Kidney epithelial cell (primary cell): ENCODE results near the gene GPA33. TPM values are rescaled to one million over a fixed set of nuclear protein-coding genes. Genes with fewer than 3 reads are reported as not detected.

Experiments
- DNase-seq: peaks from one replicate; pipeline ENCODE4 v3.0.0-alpha.2; 2010; ENCODE audit warnings: low read depth
- H3K27me3 ChIP-seq: 2 replicates; pipeline ENCODE4 v1.6.0; 2011; ENCODE audit warnings: low read length; ENCODE audit not compliant: control insufficient read depth, insufficient read depth
- H3K36me3 ChIP-seq: 2 replicates; pipeline ENCODE4 v1.5.1; 2011; ENCODE audit warnings: low read length; ENCODE audit not compliant: control insufficient read depth, insufficient read depth
- H3K4me3 ChIP-seq: 2 replicates; pipeline ENCODE4 v1.5.1; 2011; ENCODE audit warnings: low read depth, mild to moderate bottlenecking, control low read depth, low read length
- CTCF ChIP-seq: IDR thresholded peaks from 2 replicates; pipeline ENCODE4 v1.5.1; 2011; ENCODE audit warnings: mild to moderate bottlenecking, moderate library complexity, low read length, control low read depth, inconsistent platforms; ENCODE audit not compliant: insufficient read depth, poor library complexity, severe bottlenecking
- total RNA-seq: library from RNA; depleted of rRNA; stranded (reverse); fragments of >200 nt; gene quantifications from 2 replicates; pipeline ENCODE4 v1.2.3, GENCODE V29; 2015

GPA33 gene
- total RNA-seq, 1 donor from 2014 or later = not detected

- TF ChIP-seq CTCF = no peak
- no peaks in the 10 kb centered on the region for H3K36me3 ChIP-seq
- H3K27me3 ChIP-seq = no peaks in the 10 kb centered on the region
- no peak overlapping the region for H3K4me3 ChIP-seq
- no peak for DNase-seq
Measured at GRCh38 chr1:167016100-167016750, 74.0 kb downstream of the GPA33 start.

- DNase-seq = no peak
- Histone ChIP-seq H3K36me3 (no peaks in the 10 kb centered on the region), H3K27me3 (no peaks in the 10 kb centered on the region), H3K4me3 (no peak overlapping the region)
- no peak for TF ChIP-seq CTCF
Measured at GRCh38 chr1:167013108-167013929, 76.9 kb downstream of the GPA33 start.

- Histone ChIP-seq H3K36me3 (no peaks in the 10 kb centered on the region), H3K4me3 (no peak overlapping the region), H3K27me3 (no peaks in the 10 kb centered on the region)
- no peak for TF ChIP-seq CTCF
- DNase-seq = no peak
Measured at GRCh38 chr1:167012570-167012969, 77.6 kb downstream of the GPA33 start.

GRCh38 chr1:167011560-167012191 is 78.5 kb downstream of the GPA33 start:
- no peak for TF ChIP-seq CTCF
- Histone ChIP-seq H3K4me3 (no peak overlapping the region), H3K27me3 (no peaks in the 10 kb centered on the region), H3K36me3 (no peaks in the 10 kb centered on the region)
- no peak for DNase-seq

GRCh38 chr1:167003711-167004110 is 86.5 kb downstream of the GPA33 start:
- Histone ChIP-seq H3K27me3 (no peaks in the 10 kb centered on the region), H3K36me3 (no peaks in the 10 kb centered on the region), H3K4me3 (no peak overlapping the region)
- DNase-seq = peak; percentile 29
- no peak for TF ChIP-seq CTCF

Other genes starting within 250 kb of the GPA33 start
- 14.0 and 17.0 TPM in 2 replicates for gene TADA1, start 214.1 kb downstream of the GPA33 start, total RNA-seq
- gene ILDR2, start 114.8 kb downstream of the GPA33 start, total RNA-seq = 1.3 and 3.8 TPM in 2 replicates
- 0.33 TPM in 1 of 2 replicates, not detected in the other for gene MAEL, start 101.1 kb downstream of the GPA33 start, total RNA-seq
- not detected in 2 replicates for gene STYXL2, start 3.7 kb upstream of the GPA33 start, total RNA-seq
- gene POU2F1, start 130.5 kb upstream of the GPA33 start, total RNA-seq = 8.4 and 9.8 TPM in 2 replicates